Endothelial cell of umbilical vein (primary cell): Measurements from ENCODE around the gene CLIP4. TPM values are rescaled to one million over a fixed set of nuclear protein-coding genes. Genes with fewer than 3 reads are reported as not detected.

ENCODE experiments used
- BruUV-seq: library from RNA; stranded (reverse); fragments of 400-500 nt; replicated peaks from 2 replicates; lab custom pipeline; 2021; lab: Mats Ljungman, UMichigan
- CTCF ChIA-PET: fragments of 300-600, 350-600 bp; sonication (Branson Sonifier 250); formaldehyde crosslinking; loops from one replicate; lab custom pipeline; 2021; ENCODE audit warnings: antibody characterized with exemption, inconsistent platforms; lab: Charles Lee
- POLR2A ChIA-PET: fragments of 300-600, 350-600 bp; sonication (Branson Sonifier 250); formaldehyde crosslinking; loops from one replicate; lab custom pipeline; 2021; ENCODE audit warnings: antibody characterized with exemption, inconsistent platforms; lab: Charles Lee
- DNase-seq: peaks from one replicate; pipeline ENCODE4 v3.0.0-alpha.2; 2011; ENCODE audit warnings: low read depth, low spot score
- FAIRE-seq: peaks from 2 replicates; lab custom pipeline; 2011; peaks lifted over from hg19 to GRCh38; lab: Jason Lieb, UNC
- H2AFZ ChIP-seq: 2 replicates; pipeline ENCODE4 v1.6.0; 2012; ENCODE audit warnings: low read depth, low read length, control low read depth, inconsistent platforms
- H3K27ac ChIP-seq: 2 replicates; pipeline ENCODE4 v1.5.1; 2011; ENCODE audit warnings: low read depth, mild to moderate bottlenecking, control low read depth, low read length, moderate library complexity; ENCODE audit not compliant: insufficient read depth
- H3K27me3 ChIP-seq, 2 experiments: 2 replicates each; pipeline versions ENCODE4 v1.6.0 to v1.6.1; 2011; ENCODE audit warnings: low read length in 2 of 2, mixed read lengths in 1 of 2; ENCODE audit not compliant: control insufficient read depth in 2 of 2, insufficient read depth in 2 of 2
- H3K36me3 ChIP-seq, 2 experiments: 2 replicates in 1 of 2; 3 replicates in 1 of 2; pipeline ENCODE4 v1.5.1; 2011; ENCODE audit warnings: low read length in 2 of 2, mild to moderate bottlenecking in 1 of 2, moderate library complexity in 1 of 2; ENCODE audit not compliant: control insufficient read depth in 2 of 2, insufficient read depth in 2 of 2; ENCODE audit errors: extremely low read depth in 1 of 2
- H3K4me1 ChIP-seq: 3 replicates; pipeline ENCODE4 v1.5.1; 2011; ENCODE audit warnings: mild to moderate bottlenecking, low read length; ENCODE audit not compliant: control insufficient read depth, insufficient read depth; ENCODE audit errors: extremely low read depth
- H3K4me2 ChIP-seq: 2 replicates; pipeline ENCODE4 v1.6.1; 2011; ENCODE audit warnings: low read length, control low read depth, mixed read lengths; ENCODE audit not compliant: insufficient read depth
- H3K4me3 ChIP-seq, 3 experiments: fragments of 200-600 bp in 1 of 3; sonication (generic), shearing (Covaris generic) in 1 of 3; replicated peaks in 1 of 3; 2 replicates each; pipeline ENCODE4 v1.5.1; 2011 to 2016; ENCODE audit warnings: control low read depth in 3 of 3, low read length in 3 of 3, mild to moderate bottlenecking in 2 of 3, inconsistent platforms in 1 of 3, low read depth in 1 of 3, moderate library complexity in 1 of 3; ENCODE audit not compliant: insufficient read depth in 1 of 3
- H3K79me2 ChIP-seq: 2 replicates; pipeline ENCODE4 v1.6.0; 2012; ENCODE audit warnings: low read length, inconsistent platforms; ENCODE audit not compliant: control insufficient read depth, insufficient read depth
- H3K9ac ChIP-seq: replicated peaks from 2 replicates; pipeline ENCODE3; 2011; ENCODE audit warnings: low read length, control low read depth; ENCODE audit not compliant: insufficient read depth; ENCODE audit errors: extremely low read depth
- H3K9me1 ChIP-seq: replicated peaks from 3 replicates; pipeline ENCODE4 v1.6.0; 2011; ENCODE audit warnings: mild to moderate bottlenecking, low read length; ENCODE audit not compliant: control insufficient read depth, insufficient read depth; ENCODE audit errors: extremely low read depth
- H3K9me3 ChIP-seq: replicated peaks from 2 replicates; pipeline ENCODE4 v1.5.1; 2012; ENCODE audit warnings: low read length, inconsistent platforms; ENCODE audit not compliant: control insufficient read depth, insufficient read depth
- H4K20me1 ChIP-seq: replicated peaks from 2 replicates; pipeline ENCODE3; 2011; ENCODE audit warnings: mild to moderate bottlenecking, low read length; ENCODE audit not compliant: control insufficient read depth, insufficient read depth; ENCODE audit errors: extremely low read depth
- EZH2 ChIP-seq: IDR thresholded peaks from 2 replicates; pipeline ENCODE4 v1.6.1; 2012; ENCODE audit warnings: borderline replicate concordance, low read depth, mild to moderate bottlenecking, moderate library complexity, low read length, inconsistent platforms; ENCODE audit not compliant: severe bottlenecking
- GATA2 ChIP-seq: IDR thresholded peaks from 2 replicates; pipeline ENCODE4 v1.7.0; 2011; ENCODE audit warnings: low read depth, mild to moderate bottlenecking, moderate library complexity, mixed read lengths, low read length; ENCODE audit not compliant: insufficient read length, insufficient read depth
- JUN ChIP-seq: IDR thresholded peaks from 2 replicates; pipeline ENCODE4 v1.6.1; 2011; ENCODE audit warnings: borderline replicate concordance, low read depth; ENCODE audit not compliant: insufficient read length, insufficient read depth
- MYC ChIP-seq: IDR thresholded peaks from one replicate; pipeline ENCODE4 v1.6.1; 2011; ENCODE audit warnings: mild to moderate bottlenecking, low read depth, low read length
- POLR2A ChIP-seq: IDR thresholded peaks from 2 replicates; pipeline ENCODE4 v1.6.1; 2012; ENCODE audit warnings: low read depth, mild to moderate bottlenecking, control low read depth, low read length
- POLR2AphosphoS5 ChIP-seq: IDR thresholded peaks from 2 replicates; pipeline ENCODE4 v1.6.1; 2012; ENCODE audit warnings: low read depth, mild to moderate bottlenecking, control low read depth, low read length, moderate library complexity; ENCODE audit not compliant: insufficient read depth
- dilution Hi-C: fragments of 300-500 bp; cut with MboI; formaldehyde crosslinking; loops from one replicate; pipeline ENCODE4 v1.15.0; 2019; ENCODE audit warnings: low sequenced_read_pairs; ENCODE audit not compliant: extremely low pct_ligation_motif_present
- intact Hi-C: fragments of 100-400 bp; cut with micrococcal nuclease; formaldehyde crosslinking; loops from one replicate; pipeline ENCODE4 v1.10.0; 2022
- polyA plus RNA-seq, 4 experiments: library from polyadenylated mRNA; depleted of rRNA in 3 of 4; stranded (reverse) in 3 of 4; unstranded in 1 of 4; fragments of >200 nt; gene quantifications; 2 replicates each; pipeline versions ENCODE4 v1.2.1 to v1.2.3, GENCODE V29; 2011 to 2012; ENCODE audit warnings: missing spikeins in 1 of 4
- total RNA-seq: library from RNA; stranded (reverse); gene quantifications from 2 replicates; pipeline ENCODE4 v1.2.3, GENCODE V29; 2021
- TF ChIP-seq, protein P1 (sequence below): IDR thresholded peaks from 2 replicates; pipeline ENCODE4 v1.6.1; 2011; ENCODE audit not compliant: insufficient read depth, insufficient read length
- TF ChIP-seq, protein P2 (sequence below), 2 donors: IDR thresholded peaks; 1 replicate in 1 of 2; 2 replicates in 1 of 2; pipeline ENCODE4 v1.5.1; 2011; ENCODE audit warnings: low read length in 2 of 2, mild to moderate bottlenecking in 2 of 2, moderate library complexity in 2 of 2, control low read depth in 1 of 2, inconsistent platforms in 1 of 2, low read depth in 1 of 2; ENCODE audit not compliant: insufficient read depth in 1 of 2; ENCODE audit errors: extremely low read depth in 1 of 2

Gene CLIP4
- total and polyA plus RNA-seq, 2 donors (not counting 3 experiments of a cell fraction or from before 2014, with no cell fraction given) = 9.2 to 24.0 TPM

DNA sequence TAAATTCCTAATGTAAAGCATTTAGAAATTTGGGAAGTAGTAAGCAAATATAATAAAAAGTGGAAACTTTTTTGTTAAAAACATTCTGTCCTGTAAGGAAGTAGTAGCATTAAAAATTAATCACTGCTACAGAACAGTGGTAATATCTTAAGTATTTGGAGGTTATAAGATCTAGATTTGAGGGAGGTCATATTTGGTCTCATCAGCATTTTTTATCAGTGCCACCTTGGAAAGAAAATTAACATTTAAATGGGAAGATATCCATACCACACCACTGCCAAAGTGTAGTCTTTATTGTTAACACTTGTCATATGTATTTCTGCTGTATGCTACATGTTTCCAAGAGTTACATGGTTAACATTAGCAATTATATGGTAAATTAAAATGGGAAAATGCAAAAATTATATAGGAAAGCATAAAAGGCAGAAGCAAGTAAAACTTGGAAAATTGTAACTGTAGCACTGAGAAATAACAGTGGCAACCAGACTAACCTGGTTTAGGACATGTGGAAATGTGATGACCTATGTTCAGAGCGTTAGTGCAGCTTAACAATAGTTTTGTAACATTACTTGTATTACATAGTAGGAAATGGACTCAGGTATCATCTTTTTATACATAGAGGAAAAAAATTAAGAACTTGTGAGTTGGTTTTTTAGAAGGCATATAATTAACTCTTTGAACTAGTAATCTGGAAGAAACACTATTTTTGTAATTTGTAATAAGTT lies 47.2 kb downstream of the CLIP4 start:
- ChIA-PET CTCF (no interaction called here), POLR2A (no interaction called here)
- no peak overlapping the region for H3K27ac ChIP-seq
- no peaks in the 10 kb centered on the region for H3K9me1 ChIP-seq
- no peaks in the 10 kb centered on the region for H3K4me1 ChIP-seq
- H3K4me2 ChIP-seq = no peak overlapping the region
- no TSS peak for BruUV-seq
- dilution Hi-C loops (no loop called here), intact Hi-C loops (no loop called here)
- H3K27me3 ChIP-seq = no peaks in the 10 kb centered on the region
- no peaks in the 10 kb centered on the region for H3K9me3 ChIP-seq
- no peaks in the 10 kb centered on the region for H3K79me2 ChIP-seq
- no peak overlapping the region for H3K9ac ChIP-seq
- FAIRE-seq = no peak
- DNase-seq = no peak
- H3K4me3 ChIP-seq = no peak overlapping the region
- peaks cover 0 to 4% of the 10 kb centered on the region in 2 experiments for H3K36me3 ChIP-seq
- no peaks in the 10 kb centered on the region for H4K20me1 ChIP-seq
- TF ChIP-seq POLR2A = no peak
- no peak for TF ChIP-seq EZH2
- no peak overlapping the region for H2AFZ ChIP-seq

DNA sequence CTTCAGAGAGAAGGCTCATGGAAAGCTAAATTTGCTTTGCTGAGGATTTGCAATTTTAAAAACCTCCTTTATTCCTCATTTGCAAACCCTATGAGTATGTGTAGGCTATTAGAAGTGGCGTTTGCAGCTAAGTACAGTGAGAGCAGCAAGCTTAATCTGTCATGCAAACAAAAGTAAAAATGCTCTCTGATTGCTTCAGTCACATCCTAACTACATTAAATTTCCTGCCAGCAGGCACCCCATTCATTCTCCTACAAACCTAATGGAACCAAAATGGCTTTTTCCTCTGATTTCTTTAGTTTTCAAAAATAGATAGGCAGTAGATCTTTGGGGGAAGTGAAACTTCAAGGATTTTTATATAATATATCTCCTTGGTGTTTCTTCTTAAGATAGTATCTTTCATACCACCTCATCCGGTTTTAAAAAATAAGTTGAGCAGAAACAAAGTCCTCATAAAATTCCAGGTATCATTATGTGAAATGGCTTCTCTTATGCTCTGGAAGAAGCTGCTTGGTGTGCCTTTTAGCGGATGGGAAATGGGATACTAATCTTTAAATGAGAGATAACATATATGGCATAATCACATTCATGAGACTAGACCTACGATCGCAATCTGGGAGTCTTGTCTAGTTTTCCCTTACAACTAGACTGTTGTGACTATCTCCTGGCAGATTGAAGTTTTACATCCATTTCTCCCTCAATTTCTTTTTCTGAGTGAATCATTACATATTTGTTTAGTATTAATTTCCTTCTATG lies 49.1 kb downstream of the CLIP4 start:
- Histone ChIP-seq H3K36me3 (peaks cover 0 to 6% of the 10 kb centered on the region in 2 experiments), H3K9me3 (no peaks in the 10 kb centered on the region), H3K27me3 (no peaks in the 10 kb centered on the region), H3K4me3 (no peak overlapping the region), H3K9ac (no peak overlapping the region), H3K9me1 (no peaks in the 10 kb centered on the region), H3K79me2 (no peaks in the 10 kb centered on the region), H3K27ac (no peak overlapping the region), H3K4me2 (no peak overlapping the region), H4K20me1 (no peaks in the 10 kb centered on the region), H2AFZ (no peak overlapping the region), H3K4me1 (no peaks in the 10 kb centered on the region)
- dilution Hi-C loops (no loop called here), intact Hi-C loops (no loop called here)
- no peak for DNase-seq
- ChIA-PET CTCF (interaction anchor here (1.0 to 1.4 kb wide), 4 partner anchors 8 to 17 kb away, joined by 3 read pairs; no protein-coding TSS in a partner anchor), POLR2A (no interaction called here)
- FAIRE-seq = no peak
- BruUV-seq = no TSS peak
- TF ChIP-seq GATA2 (no peak), JUN (no peak), POLR2AphosphoS5 (no peak), MYC (no peak)
- TF ChIP-seq, protein P1, sequence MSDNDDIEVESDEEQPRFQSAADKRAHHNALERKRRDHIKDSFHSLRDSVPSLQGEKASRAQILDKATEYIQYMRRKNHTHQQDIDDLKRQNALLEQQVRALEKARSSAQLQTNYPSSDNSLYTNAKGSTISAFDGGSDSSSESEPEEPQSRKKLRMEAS = no peak
- TF ChIP-seq, protein P2, sequence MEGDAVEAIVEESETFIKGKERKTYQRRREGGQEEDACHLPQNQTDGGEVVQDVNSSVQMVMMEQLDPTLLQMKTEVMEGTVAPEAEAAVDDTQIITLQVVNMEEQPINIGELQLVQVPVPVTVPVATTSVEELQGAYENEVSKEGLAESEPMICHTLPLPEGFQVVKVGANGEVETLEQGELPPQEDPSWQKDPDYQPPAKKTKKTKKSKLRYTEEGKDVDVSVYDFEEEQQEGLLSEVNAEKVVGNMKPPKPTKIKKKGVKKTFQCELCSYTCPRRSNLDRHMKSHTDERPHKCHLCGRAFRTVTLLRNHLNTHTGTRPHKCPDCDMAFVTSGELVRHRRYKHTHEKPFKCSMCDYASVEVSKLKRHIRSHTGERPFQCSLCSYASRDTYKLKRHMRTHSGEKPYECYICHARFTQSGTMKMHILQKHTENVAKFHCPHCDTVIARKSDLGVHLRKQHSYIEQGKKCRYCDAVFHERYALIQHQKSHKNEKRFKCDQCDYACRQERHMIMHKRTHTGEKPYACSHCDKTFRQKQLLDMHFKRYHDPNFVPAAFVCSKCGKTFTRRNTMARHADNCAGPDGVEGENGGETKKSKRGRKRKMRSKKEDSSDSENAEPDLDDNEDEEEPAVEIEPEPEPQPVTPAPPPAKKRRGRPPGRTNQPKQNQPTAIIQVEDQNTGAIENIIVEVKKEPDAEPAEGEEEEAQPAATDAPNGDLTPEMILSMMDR (IDR thresholded peaks at IDR 0.05; ENCODE audit: extremely low read depth in 1 of 2, insufficient read depth in 1 of 2, low read depth in 1 of 2, low read length in 2 of 2) = no peak
